HG03103 (cell line): ENCODE data around the gene NRIP2.

Experiments used
- ATAC-seq: cut with Tn5 transposase; IDR thresholded peaks from one replicate; pipeline ENCODE4 v1.9.1; 2021; ENCODE audit warnings: low read depth; ENCODE audit not compliant: unreplicated experiment

NRIP2 gene

GRCh38 chr12:2812290-2813213, 22.3 kb downstream of the NRIP2 start, which contains the start of gene ITFG2:
Gene ITFG2 (plus strand): TSS chr12:2812668. CDS start chr12:2812761, 93 bp downstream.
- peak; percentile 94 for ATAC-seq

- no peak for ATAC-seq
Measured at GRCh38 chr12:2811801-2812200, 23.0 kb downstream of the NRIP2 start.

- no peak for ATAC-seq
Measured at GRCh38 chr12:2806700-2807099, 28.1 kb downstream of the NRIP2 start.

- ATAC-seq = no peak
Measured at GRCh38 chr12:2805143-2805520, 29.7 kb downstream of the NRIP2 start.

GRCh38 chr12:2804393-2805142, 30.3 kb downstream of the NRIP2 start:
- ATAC-seq = no peak

- no peak for ATAC-seq
Measured at GRCh38 chr12:2803635-2804392, 31.0 kb downstream of the NRIP2 start.

GRCh38 chr12:2801044-2801783, 33.6 kb downstream of the NRIP2 start:
- no peak for ATAC-seq

- ATAC-seq = no peak
Measured at GRCh38 chr12:2800046-2800570, 34.7 kb downstream of the NRIP2 start.

GRCh38 chr12:2797721-2798418, 37.0 kb downstream of the NRIP2 start:
- ATAC-seq = no peak

- no peak for ATAC-seq
Measured at GRCh38 chr12:2796187-2796666, 38.6 kb downstream of the NRIP2 start.

- peak; percentile 56 for ATAC-seq
Measured at GRCh38 chr12:2795291-2796186, 39.3 kb downstream of the NRIP2 start.

GRCh38 chr12:2794736-2795289, 40.0 kb downstream of the NRIP2 start, which contains the start of gene FKBP4:
Gene FKBP4 (plus strand): TSS chr12:2794970. CDS start chr12:2795140, 170 bp downstream.
- peak; percentile 77 for ATAC-seq

GRCh38 chr12:2794191-2794735, 40.6 kb downstream of the NRIP2 start:
- no peak for ATAC-seq

GRCh38 chr12:2793561-2793960, 41.3 kb downstream of the NRIP2 start:
- no peak for ATAC-seq

GRCh38 chr12:2792671-2793500, 41.9 kb downstream of the NRIP2 start:
- no peak for ATAC-seq

- ATAC-seq = no peak
Measured at GRCh38 chr12:2791089-2791488, 43.7 kb downstream of the NRIP2 start.

- ATAC-seq = no peak
Measured at GRCh38 chr12:2785017-2785416, 49.8 kb downstream of the NRIP2 start.
